DOHH2 (cell line): ENCODE data around the gene TMEFF2.

ENCODE experiments used
- H3F3A ChIP-seq: fragments of 200-600 bp; sonication (generic), shearing (Covaris generic); 2 replicates; pipeline ENCODE4 v1.6.0; 2016; ENCODE audit warnings: antibody characterized with exemption, mild to moderate bottlenecking; ENCODE audit not compliant: control insufficient read depth, insufficient read depth
- H3K27ac ChIP-seq: fragments of 200-600 bp; sonication (generic); 2 replicates; pipeline ENCODE4 v1.5.1; 2014; ENCODE audit warnings: low read depth, mild to moderate bottlenecking, low read length, moderate library complexity
- H3K27me3 ChIP-seq: fragments of 200-600 bp; sonication (generic); 2 replicates; pipeline ENCODE4 v1.6.1; 2014; ENCODE audit warnings: mild to moderate bottlenecking, low read length, mixed read lengths; ENCODE audit not compliant: control insufficient read depth
- H3K36me3 ChIP-seq: fragments of 200-600 bp; sonication (generic); 2 replicates; pipeline ENCODE4 v1.6.1; 2014; ENCODE audit warnings: mild to moderate bottlenecking, low read length, moderate library complexity, mixed read lengths; ENCODE audit not compliant: control insufficient read depth
- H3K4me1 ChIP-seq: fragments of 200-600 bp; sonication (generic); 2 replicates; pipeline ENCODE4 v1.6.1; 2014; ENCODE audit warnings: mild to moderate bottlenecking, low read length, mixed read lengths; ENCODE audit not compliant: control insufficient read depth
- H3K4me2 ChIP-seq: fragments of 200-600 bp; sonication (generic); 2 replicates; pipeline ENCODE4 v1.6.0; 2014; ENCODE audit warnings: mild to moderate bottlenecking, low read length, moderate library complexity
- H3K4me3 ChIP-seq: fragments of 200-600 bp; sonication (generic); 2 replicates; pipeline ENCODE4 v1.5.1; 2014; ENCODE audit warnings: mild to moderate bottlenecking, low read length, mixed read lengths
- H3K79me2 ChIP-seq: fragments of 200-600 bp; sonication (generic); 2 replicates; pipeline ENCODE4 v1.6.1; 2014; ENCODE audit warnings: mild to moderate bottlenecking, low read length, mixed read lengths; ENCODE audit not compliant: control insufficient read depth
- H3K9me2 ChIP-seq: fragments of 200-600 bp; sonication (generic); replicated peaks from 2 replicates; pipeline ENCODE4 v1.6.1; 2014; ENCODE audit warnings: mild to moderate bottlenecking, low read length, mixed read lengths; ENCODE audit not compliant: control insufficient read depth
- H3K9me3 ChIP-seq: fragments of 200-600 bp; sonication (generic); 2 replicates; pipeline ENCODE4 v1.6.1; 2014; ENCODE audit warnings: antibody characterized with exemption, low read length, mixed read lengths; ENCODE audit not compliant: control insufficient read depth, insufficient read depth
- H4K20me1 ChIP-seq: fragments of 200-600 bp; sonication (generic); 2 replicates; pipeline ENCODE4 v1.6.0; 2014; ENCODE audit warnings: low read depth, mild to moderate bottlenecking, antibody characterized with exemption, low read length, moderate library complexity; ENCODE audit not compliant: control insufficient read depth, insufficient read depth
- EZH2phosphoT487 ChIP-seq: fragments of 200-600 bp; sonication (generic); IDR thresholded peaks from 2 replicates; pipeline ENCODE4 v1.6.1; 2017; ENCODE audit warnings: borderline replicate concordance, mild to moderate bottlenecking, antibody characterized with exemption, low read length, moderate library complexity, mixed read lengths
- TF ChIP-seq, protein P1 (sequence below): fragments of 200-600 bp; sonication (generic); IDR thresholded peaks from one replicate; pipeline ENCODE4 v1.5.1; 2014; ENCODE audit warnings: antibody characterized with exemption, mild to moderate bottlenecking, low read depth, low read length; ENCODE audit not compliant: poor library complexity, severe bottlenecking

Gene TMEFF2

DNA sequence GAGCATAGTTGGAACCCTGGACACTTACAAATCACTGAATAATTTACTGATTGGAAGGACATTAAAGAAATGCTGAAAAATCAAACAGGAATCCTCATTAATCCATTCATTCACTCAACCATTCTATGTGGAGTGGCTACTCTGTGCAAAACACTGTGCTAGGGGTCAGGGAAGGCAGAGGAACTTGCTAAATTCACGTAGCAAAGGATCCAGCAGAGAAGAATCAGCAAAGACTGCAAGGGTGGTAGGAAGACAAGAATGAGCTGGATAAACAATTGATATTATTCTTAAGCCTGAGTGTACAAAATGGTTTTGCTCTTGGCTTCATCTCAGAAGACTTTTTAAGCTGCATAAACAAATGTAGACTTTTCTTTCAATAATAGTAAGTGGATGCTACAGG is 183.5 kb downstream of the TMEFF2 start:
- Histone ChIP-seq H3K9me3 (no peaks in the 10 kb centered on the region), H3K36me3 (no peaks in the 10 kb centered on the region), H3K9me2 (no peaks in the 10 kb centered on the region), H3K79me2 (no peaks in the 10 kb centered on the region), H4K20me1 (no peaks in the 10 kb centered on the region), H3F3A (no peaks in the 10 kb centered on the region), H3K4me2 (no peak overlapping the region), H3K27me3 (no peaks in the 10 kb centered on the region; the same call in 1 of the 2 replicates), H3K4me3 (no peak overlapping the region), H3K4me1 (no peaks in the 10 kb centered on the region), H3K27ac (no peak overlapping the region)
- TF ChIP-seq, protein P1, sequence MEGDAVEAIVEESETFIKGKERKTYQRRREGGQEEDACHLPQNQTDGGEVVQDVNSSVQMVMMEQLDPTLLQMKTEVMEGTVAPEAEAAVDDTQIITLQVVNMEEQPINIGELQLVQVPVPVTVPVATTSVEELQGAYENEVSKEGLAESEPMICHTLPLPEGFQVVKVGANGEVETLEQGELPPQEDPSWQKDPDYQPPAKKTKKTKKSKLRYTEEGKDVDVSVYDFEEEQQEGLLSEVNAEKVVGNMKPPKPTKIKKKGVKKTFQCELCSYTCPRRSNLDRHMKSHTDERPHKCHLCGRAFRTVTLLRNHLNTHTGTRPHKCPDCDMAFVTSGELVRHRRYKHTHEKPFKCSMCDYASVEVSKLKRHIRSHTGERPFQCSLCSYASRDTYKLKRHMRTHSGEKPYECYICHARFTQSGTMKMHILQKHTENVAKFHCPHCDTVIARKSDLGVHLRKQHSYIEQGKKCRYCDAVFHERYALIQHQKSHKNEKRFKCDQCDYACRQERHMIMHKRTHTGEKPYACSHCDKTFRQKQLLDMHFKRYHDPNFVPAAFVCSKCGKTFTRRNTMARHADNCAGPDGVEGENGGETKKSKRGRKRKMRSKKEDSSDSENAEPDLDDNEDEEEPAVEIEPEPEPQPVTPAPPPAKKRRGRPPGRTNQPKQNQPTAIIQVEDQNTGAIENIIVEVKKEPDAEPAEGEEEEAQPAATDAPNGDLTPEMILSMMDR = no peak
- no peak for TF ChIP-seq EZH2phosphoT487

DNA sequence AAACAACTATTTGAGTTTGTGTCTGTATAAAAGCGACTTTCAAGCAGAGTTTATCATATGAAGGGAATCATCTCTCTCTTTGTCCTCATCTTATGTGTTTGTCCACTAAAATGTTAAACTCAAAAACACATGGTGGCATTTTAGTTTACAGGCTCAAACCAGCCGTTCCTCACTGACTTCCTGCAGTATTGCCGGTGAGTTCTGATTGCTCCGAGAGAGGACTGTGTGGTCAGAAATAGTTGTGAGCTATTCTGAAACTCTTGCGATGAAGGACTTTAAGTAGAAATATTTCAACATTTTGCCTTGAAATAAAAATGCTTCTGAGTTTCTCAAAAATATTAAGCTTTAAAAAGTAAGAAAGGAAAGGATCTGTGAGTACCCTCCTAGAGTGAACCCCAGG is 184.7 kb downstream of the TMEFF2 start:
- TF ChIP-seq EZH2phosphoT487 = no peak
- TF ChIP-seq, protein P1 = no peak

DNA sequence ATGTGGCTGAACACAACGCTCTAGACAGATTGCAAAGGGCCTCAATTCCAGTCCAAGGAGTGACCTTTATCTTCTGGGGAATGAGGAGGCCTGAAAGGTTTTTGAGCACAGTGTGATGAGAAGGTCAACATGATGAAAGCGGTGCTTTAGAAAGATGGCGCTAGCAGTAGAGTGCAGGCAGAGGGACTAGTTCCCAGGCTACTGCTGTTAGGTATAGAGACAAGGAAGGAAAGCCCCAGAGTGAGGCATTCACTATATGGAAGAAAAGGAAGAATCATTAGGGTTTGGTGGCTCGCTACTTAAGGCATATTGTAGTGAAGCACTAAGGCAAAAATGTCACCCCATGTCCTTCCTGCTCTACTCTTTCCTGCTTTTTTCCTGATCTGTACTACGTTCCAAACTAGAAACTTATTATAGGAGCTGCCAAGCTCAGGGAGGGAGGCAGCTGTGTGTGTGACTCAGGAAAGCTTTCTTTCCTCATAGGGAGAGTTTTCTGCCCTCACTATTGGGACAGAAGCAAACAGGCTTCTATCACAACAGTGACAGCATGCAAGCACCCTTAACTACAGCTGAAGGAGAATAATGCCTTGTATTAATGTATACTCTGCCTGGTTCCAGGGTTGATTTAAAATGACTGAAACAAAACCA is 187.0 kb downstream of the TMEFF2 start:
- Histone ChIP-seq H3K36me3 (no peaks in the 10 kb centered on the region), H3K4me3 (no peak overlapping the region)

More for the DNA sequence above, 184.7 kb downstream of the TMEFF2 start:
- Histone ChIP-seq H3K9me2 (no peaks in the 10 kb centered on the region), H4K20me1 (no peaks in the 10 kb centered on the region), H3K27ac (no peak overlapping the region), H3K4me1 (no peaks in the 10 kb centered on the region), H3F3A (no peaks in the 10 kb centered on the region), H3K79me2 (no peaks in the 10 kb centered on the region), H3K36me3 (no peaks in the 10 kb centered on the region), H3K27me3 (no peaks in the 10 kb centered on the region; the same call in 1 of the 2 replicates), H3K4me2 (no peak overlapping the region), H3K9me3 (no peaks in the 10 kb centered on the region), H3K4me3 (no peak overlapping the region)

More for the DNA sequence above, 187.0 kb downstream of the TMEFF2 start:
- H3K9me2 ChIP-seq = no peaks in the 10 kb centered on the region
- no peaks in the 10 kb centered on the region for H3F3A ChIP-seq
- no peaks in the 10 kb centered on the region for H3K4me1 ChIP-seq
- H3K79me2 ChIP-seq = no peaks in the 10 kb centered on the region
- no peaks in the 10 kb centered on the region for H4K20me1 ChIP-seq
- no peak overlapping the region for H3K27ac ChIP-seq
- H3K27me3 ChIP-seq = no peaks in the 10 kb centered on the region; the same call in 1 of the 2 replicates
- H3K9me3 ChIP-seq = no peaks in the 10 kb centered on the region
- no peak for TF ChIP-seq EZH2phosphoT487
- TF ChIP-seq, protein P1 = no peak
- no peak overlapping the region for H3K4me2 ChIP-seq
